Stomach (tissue), 9 donors: ENCODE results near the gene SERPINB11. TPM values are rescaled to one million over a fixed set of nuclear protein-coding genes. Genes with fewer than 3 reads are reported as not detected.
"Not testable (repeated sequence)": the region's sequence is repeated elsewhere in the genome, so short reads cannot be mapped to it uniquely, and the experiment has no call there.

Experiments used
- DNase-seq, 2 donors: peaks; one replicate each; pipeline versions ENCODE4 v3.0.0 to v3.0.0-alpha.2; 2013 to 2019
- H3K27ac ChIP-seq, 5 donors: fragments of 200-600 bp in 4 of 5; sonication (generic) in 4 of 5; one replicate each; pipeline ENCODE4 v1.5.1; 2013 to 2019; ENCODE audit warnings: mild to moderate bottlenecking in 1 of 5, moderate library complexity in 1 of 5
- H3K27me3 ChIP-seq, 3 donors: fragments of 200-600 bp; sonication (generic); one replicate each; pipeline ENCODE4 v1.5.1; 2017 to 2019; ENCODE audit warnings: mixed run types in 1 of 3
- H3K36me3 ChIP-seq, 4 donors: fragments of 200-600 bp; sonication (generic); 1 replicate in 3 of 4; 2 replicates in 1 of 4; pipeline ENCODE4 v1.5.1; 2016 to 2019
- H3K4me1 ChIP-seq, 4 donors: fragments of 200-600 bp; sonication (generic); one replicate each; pipeline ENCODE4 v1.5.1; 2016 to 2019
- H3K4me3 ChIP-seq, 4 donors: fragments of 200-600 bp; sonication (generic) in 3 of 4; one replicate each; pipeline ENCODE4 v1.5.1; 2016 to 2019; ENCODE audit warnings: mild to moderate bottlenecking in 1 of 4
- H3K9me3 ChIP-seq, 4 donors: fragments of 200-600 bp; sonication (generic); one replicate each; pipeline ENCODE4 v1.5.1; 2016 to 2019
- EP300 ChIP-seq: sonication (generic); formaldehyde crosslinking; IDR thresholded peaks from one replicate; pipeline ENCODE4 v1.6.1; 2017; ENCODE audit warnings: antibody characterized with exemption
- POLR2A ChIP-seq, 4 donors: fragments of 450-650 bp; IDR thresholded peaks; one replicate each; pipeline ENCODE4 v1.6.1; 2016; ENCODE audit warnings: antibody characterized with exemption in 4 of 4, control low read depth in 2 of 4, mild to moderate bottlenecking in 1 of 4, moderate library complexity in 1 of 4
- POLR2AphosphoS5 ChIP-seq, 3 donors: sonication (generic); formaldehyde crosslinking; IDR thresholded peaks; one replicate each; pipeline ENCODE4 v1.6.1; 2016; ENCODE audit warnings: antibody characterized with exemption in 3 of 3
- WGBS, 5 donors: extraction: QIAGEN DNeasy Blood & Tissue Kit in 3 of 5; methylation state at CpG; one replicate each; pipeline versions ENCODE4 v1.1.5 to v1.1.7; 2013 to 2018; 5-methylcytosine and 5-hydroxymethylcytosine counted together
- intact Hi-C: fragments of 100-400 bp; cut with DNase I; formaldehyde crosslinking; loops from one replicate; pipeline ENCODE4 v1.15.1; 2023; ENCODE audit warnings: low total_unique reads
- polyA plus RNA-seq, 3 donors: library from polyadenylated mRNA; stranded (reverse); fragments of 200-250 nt; gene quantifications; one replicate each; pipeline ENCODE4 v1.2.3, GENCODE V29; 2013
- total RNA-seq, 5 donors: library from RNA; depleted of rRNA; stranded (reverse); fragments of >200 nt; gene quantifications; one replicate each; pipeline versions ENCODE4 v1.1.0 to v1.2.3, GENCODE V29; 2014 to 2016
- TF ChIP-seq, protein P1 (sequence below), 7 experiments: fragments of 450-650 bp in 4 of 7; fragments of 200-600 bp in 3 of 7; sonication (generic) in 3 of 7; IDR thresholded peaks; one replicate each; pipeline ENCODE4 v1.5.1; 2016 to 2019; ENCODE audit warnings: antibody characterized with exemption in 7 of 7, control low read depth in 2 of 7, mild to moderate bottlenecking in 1 of 7
- donor health status: healthy with polysubstance abuse.
- donor health status: Bipolar disorder and iron deficiency.
- donor health status: healthy.

The SERPINB11 gene
- total and polyA plus RNA-seq, 8 donors = 0.37 to 7.1 (median 2.7) TPM; not detected in 5

- no peak for DNase-seq
- H3K36me3 ChIP-seq = no peaks in the 10 kb centered on the region
- TF ChIP-seq EP300 (no peak), POLR2A (IDR thresholded peaks at IDR 0.05) (no peak)
- TF ChIP-seq, protein P1, sequence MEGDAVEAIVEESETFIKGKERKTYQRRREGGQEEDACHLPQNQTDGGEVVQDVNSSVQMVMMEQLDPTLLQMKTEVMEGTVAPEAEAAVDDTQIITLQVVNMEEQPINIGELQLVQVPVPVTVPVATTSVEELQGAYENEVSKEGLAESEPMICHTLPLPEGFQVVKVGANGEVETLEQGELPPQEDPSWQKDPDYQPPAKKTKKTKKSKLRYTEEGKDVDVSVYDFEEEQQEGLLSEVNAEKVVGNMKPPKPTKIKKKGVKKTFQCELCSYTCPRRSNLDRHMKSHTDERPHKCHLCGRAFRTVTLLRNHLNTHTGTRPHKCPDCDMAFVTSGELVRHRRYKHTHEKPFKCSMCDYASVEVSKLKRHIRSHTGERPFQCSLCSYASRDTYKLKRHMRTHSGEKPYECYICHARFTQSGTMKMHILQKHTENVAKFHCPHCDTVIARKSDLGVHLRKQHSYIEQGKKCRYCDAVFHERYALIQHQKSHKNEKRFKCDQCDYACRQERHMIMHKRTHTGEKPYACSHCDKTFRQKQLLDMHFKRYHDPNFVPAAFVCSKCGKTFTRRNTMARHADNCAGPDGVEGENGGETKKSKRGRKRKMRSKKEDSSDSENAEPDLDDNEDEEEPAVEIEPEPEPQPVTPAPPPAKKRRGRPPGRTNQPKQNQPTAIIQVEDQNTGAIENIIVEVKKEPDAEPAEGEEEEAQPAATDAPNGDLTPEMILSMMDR (IDR thresholded peaks at IDR 0.05) = no peak
- H3K27ac ChIP-seq = no peak overlapping the region
- intact Hi-C loops = no loop called here
- no peaks in the 10 kb centered on the region for H3K27me3 ChIP-seq
- no peaks in the 10 kb centered on the region for H3K4me1 ChIP-seq
- H3K9me3 ChIP-seq = peaks cover 0 to 5% (median under 1%) of the 10 kb centered on the region in 4 donors
- H3K4me3 ChIP-seq = no peak overlapping the region
These were observed 50.9 kb downstream of the SERPINB11 start for GRCh38 chr18:63753676-63754075.

GRCh38 chr18:63757541-63757940 lies 54.8 kb downstream of the SERPINB11 start:
- TF ChIP-seq EP300 (no peak), POLR2AphosphoS5 (IDR thresholded peaks at IDR 0.05) (no peak), POLR2A (IDR thresholded peaks at IDR 0.05) (no peak)
- H3K36me3 ChIP-seq = no peaks in the 10 kb centered on the region

DNA sequence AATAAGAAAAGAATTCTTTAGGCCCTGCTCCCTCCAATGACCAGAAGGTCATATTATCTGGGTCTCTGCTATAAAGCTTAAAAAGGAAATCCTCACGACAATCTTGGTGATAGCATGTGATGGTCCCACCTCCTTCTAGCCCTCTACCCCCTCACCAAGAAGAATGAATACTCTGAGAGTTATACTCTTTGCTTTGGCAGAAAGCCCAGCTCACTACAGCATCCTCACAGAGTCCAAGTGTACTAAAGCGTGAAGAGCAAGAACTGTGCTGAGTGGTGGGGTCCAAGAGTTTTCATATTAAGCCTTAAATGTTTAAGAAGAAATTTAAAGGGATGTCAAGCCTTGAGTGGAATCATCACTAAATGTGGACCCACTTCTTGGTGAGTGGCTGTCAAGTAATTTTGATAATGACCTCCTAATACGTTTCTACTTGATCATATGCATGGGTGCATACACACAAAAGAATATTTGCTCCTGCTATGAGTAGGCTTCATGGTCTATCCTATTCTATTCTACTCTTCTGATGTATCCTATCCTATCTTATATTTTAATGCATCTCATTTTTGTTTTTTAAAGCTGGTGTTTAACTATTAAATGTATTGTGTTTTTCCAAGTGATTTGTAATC lies 56.0 kb downstream of the SERPINB11 start:
- Histone ChIP-seq H3K27ac (no peak overlapping the region), H3K4me1 (no peaks in the 10 kb centered on the region), H3K9me3 (peaks cover 3 to 21% (median 15%) of the 10 kb centered on the region in 4 donors), H3K4me3 (no peak overlapping the region), H3K27me3 (no peaks in the 10 kb centered on the region), H3K36me3 (no peaks in the 10 kb centered on the region)
- TF ChIP-seq EP300 = no peak
- TF ChIP-seq POLR2AphosphoS5 (IDR thresholded peaks at IDR 0.05) = no peak
- TF ChIP-seq, protein P1 (IDR thresholded peaks at IDR 0.05) = no peak
- TF ChIP-seq POLR2A (IDR thresholded peaks at IDR 0.05) = no peak
- 59 to 86% (median 73%) methylated on average over 3 of the region's 3 CpGs for WGBS, 5 donors
- intact Hi-C loops = no loop called here
- no peak for DNase-seq

More at GRCh38 chr18:63757541-63757940, 54.8 kb downstream of the SERPINB11 start:
- Histone ChIP-seq H3K9me3 (peaks cover 3 to 21% (median 15%) of the 10 kb centered on the region in 4 donors), H3K4me3 (no peak overlapping the region), H3K27ac (no peak overlapping the region), H3K27me3 (no peaks in the 10 kb centered on the region), H3K4me1 (no peaks in the 10 kb centered on the region)
- no peak for DNase-seq
- intact Hi-C loops = no loop called here

- H3K27me3 ChIP-seq, DNase-seq, H3K4me1 ChIP-seq, H3K36me3 ChIP-seq, H3K4me3 ChIP-seq, intact Hi-C loops, H3K27ac ChIP-seq: not testable (repeated sequence)
- 89 to 98% (median 94%) methylated on average over 2 of the region's 2 CpGs for WGBS, 5 donors
- H3K9me3 ChIP-seq = peaks cover 3 to 21% (median 15%) of the 10 kb centered on the region in 4 donors
These were observed 57.0 kb downstream of the SERPINB11 start for GRCh38 chr18:63759786-63760185.

DNA sequence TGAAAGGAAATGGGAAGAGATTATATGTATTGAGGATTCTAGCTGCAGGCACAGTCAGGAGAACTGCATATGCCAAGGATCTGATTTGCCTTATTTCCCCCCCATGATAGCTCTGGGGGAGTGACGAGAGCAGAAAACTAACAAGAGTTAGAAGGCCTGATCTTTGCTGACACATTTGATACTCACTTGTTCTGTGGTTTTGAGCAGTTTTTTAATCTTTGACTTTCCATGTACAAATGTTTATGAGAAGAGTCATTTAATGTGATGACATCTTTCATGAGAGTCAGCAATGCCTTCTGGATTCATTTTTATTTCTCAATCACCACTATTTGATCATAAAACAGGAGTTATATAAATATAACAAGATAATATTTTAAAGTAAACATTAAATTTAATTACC lies 59.8 kb downstream of the SERPINB11 start:
- WGBS, 5 donors = 83 to 91% (median 88%) methylated on average over 1 of the region's 1 CpG
- Histone ChIP-seq H3K27me3 (no peaks in the 10 kb centered on the region), H3K4me1 (no peaks in the 10 kb centered on the region), H3K36me3 (no peaks in the 10 kb centered on the region), H3K27ac (no peak overlapping the region), H3K9me3 (peaks cover 3 to 21% (median 15%) of the 10 kb centered on the region in 4 donors), H3K4me3 (no peak overlapping the region)
- intact Hi-C loops = no loop called here
- no peak for DNase-seq
- TF ChIP-seq POLR2AphosphoS5 (IDR thresholded peaks at IDR 0.05) = no peak
- no peak for TF ChIP-seq EP300
- TF ChIP-seq, protein P1 (IDR thresholded peaks at IDR 0.05) = no peak
- no peak for TF ChIP-seq POLR2A (IDR thresholded peaks at IDR 0.05)
